A549 (cell line): ENCODE results near the gene CAMTA1. TPM values are rescaled to one million over a fixed set of nuclear protein-coding genes. Genes with fewer than 3 reads are reported as not detected.

Source experiments
- ATAC-seq, 2 experiments: fragments of 200-7000 bp in 1 of 2; fragments of >200 bp in 1 of 2; cut with Nextera tagmentation in 1 of 2; cut with Tn5 transposase in 1 of 2; 3 replicates each; pipeline versions ENCODE4 v1.8.0 to v1.9.1; 2018 to 2020; ENCODE audit warnings: mild to moderate bottlenecking in 1 of 2, moderate library complexity in 1 of 2
- CTCF ChIA-PET: fragments of 300-600 bp; sonication (Branson Sonifier 250); formaldehyde crosslinking; extraction: SDS; loops from one replicate; lab custom pipeline; 2021; ENCODE audit warnings: antibody characterized with exemption, inconsistent platforms; lab: Yijun Ruan, JAX
- POLR2A ChIA-PET: fragments of 350-600 bp; formaldehyde crosslinking; extraction: SDS; loops from one replicate; lab custom pipeline; 2021; ENCODE audit warnings: antibody characterized with exemption, inconsistent platforms; lab: Yijun Ruan, JAX
- DNase-seq, 2 experiments: peaks; one replicate each; pipeline versions ENCODE4 v3.0.0 to v3.0.0-alpha.2; 2011 to 2016; ENCODE audit warnings: low read depth in 1 of 2, low spot score in 1 of 2
- FAIRE-seq: peaks from 2 replicates; lab custom pipeline; 2011; peaks lifted over from hg19 to GRCh38; lab: Jason Lieb, UNC
- H3K27ac ChIP-seq, 2 experiments: fragments of >200 bp; sonication (Bioruptor Twin); formaldehyde crosslinking; 3 replicates each; pipeline ENCODE4 v1.5.1; 2016 to 2017
- H3K4me1 ChIP-seq: fragments of >200 bp; sonication (Bioruptor Twin); formaldehyde crosslinking; 3 replicates; pipeline ENCODE4 v1.6.1; 2016
- H3K4me2 ChIP-seq: fragments of >200 bp; sonication (Bioruptor Twin); formaldehyde crosslinking; 3 replicates; pipeline ENCODE4 v1.6.1; 2016
- H3K4me3 ChIP-seq: fragments of >200 bp; sonication (Bioruptor Twin); formaldehyde crosslinking; 3 replicates; pipeline ENCODE4 v1.5.1; 2016
- H3K9me3 ChIP-seq: fragments of >200 bp; sonication (Bioruptor Twin); formaldehyde crosslinking; 3 replicates; pipeline ENCODE4 v1.6.1; 2016
- CBX8 ChIP-seq: fragments of 200-600 bp; sonication (generic); IDR thresholded peaks from 2 replicates; pipeline ENCODE4 v1.6.1; 2016
- E2F6 ChIP-seq: IDR thresholded peaks from 2 replicates; pipeline ENCODE4 v1.6.1; 2012; ENCODE audit warnings: low read depth, borderline replicate concordance
- ESRRA ChIP-seq: fragments of 150-350 bp; IDR thresholded peaks from 2 replicates; pipeline ENCODE4 v1.6.1; 2014; ENCODE audit warnings: mild to moderate bottlenecking, low read length, borderline replicate concordance
- FOSB ChIP-seq: fragments of 250-450 bp; sonication (Bioruptor Pico); IDR thresholded peaks from 2 replicates; pipeline ENCODE4 v1.5.0; 2020; ENCODE audit warnings: mild to moderate bottlenecking, moderate library complexity
- FOXS1 ChIP-seq: fragments of 250-450 bp; sonication (Bioruptor Pico); IDR thresholded peaks from 2 replicates; pipeline ENCODE4 v1.5.0; 2020; ENCODE audit warnings: mild to moderate bottlenecking, moderate library complexity
- HES2 ChIP-seq: fragments of >200 bp; sonication (Bioruptor Twin); formaldehyde crosslinking; IDR thresholded peaks from 2 replicates; pipeline ENCODE4 v1.6.1; 2016
- HOXB13 ChIP-seq: fragments of 250-450 bp; sonication (Bioruptor Pico); IDR thresholded peaks from 2 replicates; pipeline ENCODE4 v1.5.0; 2020; ENCODE audit warnings: low read depth, mild to moderate bottlenecking, moderate library complexity
- HOXB5 ChIP-seq: fragments of 250-450 bp; sonication (Bioruptor Pico); IDR thresholded peaks from 2 replicates; pipeline ENCODE4 v1.5.0; 2020; ENCODE audit warnings: mild to moderate bottlenecking, moderate library complexity
- JUN ChIP-seq, 2 experiments: fragments of >200 bp; sonication (Bioruptor Twin); formaldehyde crosslinking; IDR thresholded peaks; 2 replicates in 1 of 2; 3 replicates in 1 of 2; pipeline ENCODE4 v1.6.1; 2016 to 2017
- JUNB ChIP-seq: fragments of >200 bp; sonication (Bioruptor Twin); formaldehyde crosslinking; IDR thresholded peaks from 2 replicates; pipeline ENCODE4 v1.6.1; 2016
- MAX ChIP-seq: IDR thresholded peaks from 2 replicates; pipeline ENCODE4 v1.6.1; 2012
- MYC ChIP-seq: IDR thresholded peaks from 2 replicates; pipeline ENCODE4 v1.6.1; 2012; ENCODE audit warnings: mild to moderate bottlenecking, inconsistent platforms, low read length, improper control_type of control experiment, borderline replicate concordance
- NR3C1 ChIP-seq: fragments of >200 bp; sonication (Bioruptor Twin); formaldehyde crosslinking; IDR thresholded peaks from 3 replicates; pipeline ENCODE4 v1.6.1; 2017
- POLR2A ChIP-seq: IDR thresholded peaks from 2 replicates; pipeline ENCODE4 v1.6.1; 2012; ENCODE audit warnings: mild to moderate bottlenecking, low read length
- RCOR1 ChIP-seq: fragments of 150-350 bp; IDR thresholded peaks from 2 replicates; pipeline ENCODE4 v1.6.1; 2014; ENCODE audit warnings: antibody characterized with exemption, low read length, low read depth
- REST ChIP-seq: fragments of 200-600 bp; sonication (generic); IDR thresholded peaks from 2 replicates; pipeline ENCODE4 v1.6.1; 2016; ENCODE audit warnings: antibody characterized with exemption, mild to moderate bottlenecking, moderate library complexity
- SMC3 ChIP-seq: fragments of >200 bp; sonication (Bioruptor Twin); formaldehyde crosslinking; IDR thresholded peaks from 3 replicates; pipeline ENCODE4 v1.6.1; 2018; ENCODE audit warnings: inconsistent platforms
- SREBF2 ChIP-seq: fragments of 450-650 bp; IDR thresholded peaks from 2 replicates; pipeline ENCODE4 v1.6.1; 2014; ENCODE audit warnings: mild to moderate bottlenecking, moderate library complexity
- ZFP36 ChIP-seq: fragments of 450-650 bp; IDR thresholded peaks from 2 replicates; pipeline ENCODE4 v1.6.1; 2014; ENCODE audit warnings: borderline replicate concordance; ENCODE audit not compliant: partially characterized antibody
- ZNF302 ChIP-seq: fragments of 250-450 bp; sonication (Bioruptor Pico); IDR thresholded peaks from 2 replicates; pipeline ENCODE4 v1.9.0; 2021; ENCODE audit warnings: inconsistent platforms, mild to moderate bottlenecking, moderate library complexity
- WGBS: methylation state at CpG from one replicate; pipeline ENCODE4 v1.1.6; 2017; ENCODE audit errors: missing lambda C conversion rate; 5-methylcytosine and 5-hydroxymethylcytosine counted together
- polyA plus RNA-seq, 4 experiments: library from polyadenylated mRNA; depleted of rRNA in 3 of 4; stranded (reverse); fragments of >200 nt; fragmentation: RNase III in 1 of 4; extraction: RNeasy Plus Mini Kit Qiagen cat#74134 plus additional on column Dnase treatment in 1 of 4; gene quantifications; 2 replicates in 3 of 4; 3 replicates in 1 of 4; pipeline ENCODE4 v1.2.3, GENCODE V29; 2011 to 2017

Gene CAMTA1
- polyA plus RNA-seq, 2 of the 4 experiments (the other 2 are of a cell fraction) = 58.8 to 75.0 TPM

GRCh38 chr1:7047866-7048265 lies 262.6 kb downstream of the CAMTA1 start:
- 60% methylated on average over 1 of the region's 2 CpGs for WGBS
- TF ChIP-seq JUN (IDR thresholded peaks at IDR 0.05) (no peak), ESRRA (no peak), RCOR1 (no peak), NR3C1 (no peak), HOXB5 (no peak), CBX8 (no peak), ZNF302 (CRISPR knock-in tag) (no peak)
- no peak for ATAC-seq

GRCh38 chr1:7048395-7048794 lies 263.1 kb downstream of the CAMTA1 start:
- ChIA-PET CTCF (interaction anchor here (1.2 to 2.5 kb wide), 4 partner anchors 20 to 600 kb away, joined by 3 to 9 read pairs (median 3); no protein-coding TSS in a partner anchor), POLR2A (no interaction called here)
- Histone ChIP-seq H3K9me3 (no peaks in the 10 kb centered on the region), H3K27ac (no peak overlapping the region), H3K4me3 (no peak overlapping the region), H3K4me2 (no peak overlapping the region), H3K4me1 (peaks cover 4% of the 10 kb centered on the region; the same call in 1 of the 3 replicates)
- FAIRE-seq (no peak), ATAC-seq (no peak), DNase-seq (no peak)
- TF ChIP-seq HES2 = no peak
- TF ChIP-seq E2F6 = no peak
- TF ChIP-seq ZNF302 (CRISPR knock-in tag) = no peak
- TF ChIP-seq HOXB13 (CRISPR knock-in tag) = no peak
- no peak for TF ChIP-seq FOSB (CRISPR knock-in tag)
- 74% methylated on average over 10 of the region's 10 CpGs for WGBS

More at GRCh38 chr1:7047866-7048265, 262.6 kb downstream of the CAMTA1 start:
- no peak for DNase-seq
- ChIA-PET CTCF (interaction anchor here (0.7 to 2.5 kb wide), 5 partner anchors 21 to 669 kb away, joined by 3 to 9 read pairs (median 3); no protein-coding TSS in a partner anchor), POLR2A (no interaction called here)
- Histone ChIP-seq H3K4me2 (no peak overlapping the region), H3K4me3 (no peak overlapping the region), H3K4me1 (peaks cover 8% of the 10 kb centered on the region), H3K27ac (no peak overlapping the region), H3K9me3 (no peaks in the 10 kb centered on the region)
- FAIRE-seq = no peak

GRCh38 chr1:7049913-7050625 lies 264.8 kb downstream of the CAMTA1 start:
- Histone ChIP-seq H3K9me3 (no peaks in the 10 kb centered on the region), H3K4me3 (no peak overlapping the region), H3K4me2 (no peak overlapping the region), H3K27ac (no peak overlapping the region), H3K4me1 (peaks cover 4% of the 10 kb centered on the region; the same call in 1 of the 3 replicates)
- TF ChIP-seq ESRRA (no peak), POLR2A (no peak), MYC (no peak), SMC3 (no peak), REST (no peak), MAX (no peak), JUNB (no peak), HOXB13 (CRISPR knock-in tag) (no peak), FOXS1 (no peak), SREBF2 (no peak), ZFP36 (no peak), FOSB (CRISPR knock-in tag) (no peak)
- no peak for ATAC-seq
- CTCF ChIA-PET = interaction anchor here (0.9 to 1.7 kb wide), 4 partner anchors 18 to 336 kb away, joined by 3 read pairs; no protein-coding TSS in a partner anchor
- 87% methylated on average over 18 of the region's 25 CpGs for WGBS
- no peak for DNase-seq
- POLR2A ChIA-PET = no interaction called here
- FAIRE-seq = no peak
